GM21576 (cell line): Measurements from ENCODE around the gene MTMR3.

Experiments
- ATAC-seq: cut with Tn5 transposase; IDR thresholded peaks from one replicate; pipeline ENCODE4 v1.9.1; 2021; ENCODE audit warnings: mild to moderate bottlenecking, moderate library complexity; ENCODE audit not compliant: unreplicated experiment

MTMR3 gene

GRCh38 chr22:29998627-29999384 lies 115.8 kb downstream of the MTMR3 start:
- no peak for ATAC-seq

GRCh38 chr22:30000566-30000965 lies 117.6 kb downstream of the MTMR3 start:
- ATAC-seq: no peak

- no peak for ATAC-seq
Observed at GRCh38 chr22:30001459-30001858, 118.5 kb downstream of the MTMR3 start.

- ATAC-seq: no peak
Observed at GRCh38 chr22:30002861-30003486, 120.0 kb downstream of the MTMR3 start.

GRCh38 chr22:30004101-30004500 lies 121.1 kb downstream of the MTMR3 start:
- no peak for ATAC-seq

GRCh38 chr22:30004694-30005093 lies 121.7 kb downstream of the MTMR3 start:
- ATAC-seq: no peak

- ATAC-seq: no peak
Observed at GRCh38 chr22:30005213-30005857, 122.4 kb downstream of the MTMR3 start.

GRCh38 chr22:30007361-30007760 lies 124.4 kb downstream of the MTMR3 start:
- no peak for ATAC-seq

- ATAC-seq: no peak
Observed at GRCh38 chr22:30008401-30008800, 125.4 kb downstream of the MTMR3 start.

GRCh38 chr22:30009478-30009877 lies 126.5 kb downstream of the MTMR3 start:
- no peak for ATAC-seq

- no peak for ATAC-seq
Observed at GRCh38 chr22:30010789-30011405, 127.9 kb downstream of the MTMR3 start.

GRCh38 chr22:30013201-30013600 lies 130.2 kb downstream of the MTMR3 start:
- ATAC-seq: no peak

GRCh38 chr22:30014244-30014643 lies 131.3 kb downstream of the MTMR3 start:
- ATAC-seq: no peak

GRCh38 chr22:30015229-30015797 lies 132.3 kb downstream of the MTMR3 start:
- no peak for ATAC-seq

- ATAC-seq: no peak
Observed at GRCh38 chr22:30015846-30016245, 132.9 kb downstream of the MTMR3 start.

GRCh38 chr22:30016596-30016995 lies 133.6 kb downstream of the MTMR3 start:
- no peak for ATAC-seq

- ATAC-seq: no peak
Observed at GRCh38 chr22:30017375-30018223, 134.6 kb downstream of the MTMR3 start.

- no peak for ATAC-seq
Observed at GRCh38 chr22:30020511-30020910, 137.5 kb downstream of the MTMR3 start.

- ATAC-seq: no peak
Observed at GRCh38 chr22:30021338-30021737, 138.4 kb downstream of the MTMR3 start.

- ATAC-seq: no peak
Observed at GRCh38 chr22:30021881-30022619, 139.1 kb downstream of the MTMR3 start.
